Stimulated activated CD4-positive, alpha-beta T cell treated with anti-CD3 and anti-CD28 coated beads, Interleukin-1b, Interleukin-23, amount 100 ng/mL, for 4 hours (primary cell): ENCODE measurements around the gene SYNE2.
"Not testable (repeated sequence)": the region's sequence is repeated elsewhere in the genome, so short reads cannot be mapped to it uniquely, and the experiment has no call there.

ENCODE experiments used
- DNase-seq, 2 donors: peaks; one replicate each; pipeline ENCODE4 v3.0.0-alpha.2; 2020; ENCODE audit warnings: low read depth in 2 of 2

Gene SYNE2

DNA sequence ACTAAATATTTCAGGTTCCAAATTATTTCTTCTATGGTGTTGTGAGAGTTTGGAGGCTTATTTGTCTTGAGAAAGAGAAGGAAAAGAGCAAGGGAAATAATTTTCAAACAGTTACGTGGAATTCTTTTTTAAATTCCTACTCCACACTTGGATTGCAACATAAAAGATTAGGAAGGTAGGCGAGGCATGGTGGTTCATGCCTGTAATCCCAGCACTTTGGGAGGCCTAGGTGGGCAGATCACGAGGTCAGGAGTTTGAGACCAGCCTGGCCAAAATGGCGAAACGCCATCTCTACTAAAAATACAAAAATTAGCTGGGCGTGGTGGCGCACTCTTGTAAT, 265.6 kb downstream of the SYNE2 start:
- not testable (repeated sequence) for DNase-seq

DNA sequence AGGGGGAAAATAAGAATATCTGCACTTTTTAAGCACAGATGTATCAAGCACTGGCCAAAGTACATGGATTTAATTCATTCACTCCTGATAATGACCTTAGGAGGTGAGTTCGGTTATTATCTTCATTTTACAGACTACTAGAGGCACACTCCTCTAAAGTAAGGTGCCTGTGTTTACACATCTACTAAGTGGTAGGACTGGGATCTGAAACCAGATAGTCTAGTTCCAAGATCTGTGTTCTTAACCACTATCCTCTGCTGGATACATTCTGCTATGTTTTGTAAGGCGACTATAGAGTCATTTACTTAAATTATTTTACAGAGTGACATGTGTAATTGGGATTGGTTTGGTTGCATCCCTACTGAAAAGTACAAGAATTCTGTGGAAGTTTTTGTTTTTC, 266.1 kb downstream of the SYNE2 start:
- DNase-seq, result no peak

DNA sequence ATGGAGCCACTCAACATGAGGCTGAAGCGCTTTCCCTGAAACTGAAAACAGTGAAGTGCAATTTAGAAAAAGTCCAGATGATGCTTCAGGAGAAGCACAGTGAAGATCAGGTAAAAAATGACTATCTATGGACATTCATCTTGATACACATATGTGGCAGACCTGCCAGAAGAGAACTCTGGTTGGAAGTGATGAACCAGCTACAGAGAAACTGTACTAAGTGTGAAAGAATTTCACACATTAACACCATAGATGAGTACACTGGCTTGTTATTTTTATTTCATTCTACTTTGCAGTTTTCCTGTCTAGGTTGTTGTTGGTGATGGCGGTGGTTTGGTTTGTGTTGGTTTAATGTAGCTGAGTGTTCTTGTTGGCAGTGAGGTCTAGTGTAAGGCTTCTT, 266.7 kb downstream of the SYNE2 start:
- no peak for DNase-seq

DNA sequence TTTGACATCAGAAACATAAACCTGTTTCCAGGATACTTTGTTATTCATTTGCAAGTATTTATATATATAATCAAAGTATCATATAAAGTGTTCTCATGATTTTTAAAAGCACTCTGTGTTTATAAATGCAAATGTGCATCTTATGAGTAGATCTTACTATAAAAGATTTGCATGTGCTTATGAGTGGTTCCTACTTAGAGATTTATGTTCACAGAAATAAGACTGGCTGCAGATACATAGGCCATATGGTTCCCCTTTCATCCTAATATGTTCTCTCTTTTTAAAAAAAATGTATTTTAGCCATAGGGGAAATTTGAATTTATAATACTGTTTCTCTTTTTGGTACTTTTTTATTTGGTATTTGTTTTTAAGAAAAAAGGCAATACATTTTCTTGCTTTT, 267.2 kb downstream of the SYNE2 start:
- DNase-seq, result no peak

DNA sequence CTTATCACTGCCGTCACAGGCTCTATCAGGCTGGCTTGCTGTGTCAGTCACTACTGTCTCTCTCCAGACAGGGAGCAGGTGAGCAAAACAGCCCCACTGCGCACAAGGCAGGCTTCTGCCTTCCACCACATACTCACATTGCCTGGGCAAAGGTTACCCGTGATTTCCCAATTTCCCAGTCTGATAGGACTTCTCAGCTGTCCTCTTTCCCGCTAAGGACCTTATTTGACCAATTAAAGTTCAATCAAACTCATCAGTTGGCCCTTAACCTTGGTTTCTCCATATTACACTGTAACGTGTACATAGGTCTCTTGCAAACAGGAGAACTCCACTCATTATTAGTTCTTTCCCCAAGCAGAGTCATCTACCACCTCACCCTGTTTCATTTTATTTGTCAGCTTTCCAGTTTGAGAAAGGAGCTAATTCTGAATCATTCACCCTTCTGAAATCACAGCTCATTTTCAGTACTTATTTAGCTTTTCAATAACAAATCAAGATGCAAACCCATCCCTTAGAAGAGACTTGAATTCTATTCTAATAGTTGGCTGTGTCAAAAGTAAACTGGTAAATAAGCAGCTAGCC, 270.5 kb downstream of the SYNE2 start:
- DNase-seq, result no peak

DNA sequence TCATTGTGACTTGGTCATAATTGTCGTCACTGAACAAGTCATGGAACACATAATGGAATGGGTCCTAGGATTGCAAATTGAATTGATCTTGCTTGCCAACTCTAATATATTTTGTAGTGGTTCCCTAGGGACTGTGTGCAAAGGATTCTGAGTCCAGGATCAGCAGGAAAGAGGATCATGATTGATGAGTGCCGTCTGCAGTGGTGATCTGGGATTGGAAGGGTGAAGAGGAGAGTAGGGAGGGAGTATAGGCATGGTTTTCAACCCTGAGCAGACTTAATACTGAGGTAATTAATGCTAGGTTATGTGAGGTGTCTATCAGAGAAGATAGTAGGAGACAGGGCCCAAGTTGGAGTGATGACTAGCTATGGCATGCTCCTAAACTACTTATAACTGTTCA, 272.5 kb downstream of the SYNE2 start:
- DNase-seq, result no peak

DNA sequence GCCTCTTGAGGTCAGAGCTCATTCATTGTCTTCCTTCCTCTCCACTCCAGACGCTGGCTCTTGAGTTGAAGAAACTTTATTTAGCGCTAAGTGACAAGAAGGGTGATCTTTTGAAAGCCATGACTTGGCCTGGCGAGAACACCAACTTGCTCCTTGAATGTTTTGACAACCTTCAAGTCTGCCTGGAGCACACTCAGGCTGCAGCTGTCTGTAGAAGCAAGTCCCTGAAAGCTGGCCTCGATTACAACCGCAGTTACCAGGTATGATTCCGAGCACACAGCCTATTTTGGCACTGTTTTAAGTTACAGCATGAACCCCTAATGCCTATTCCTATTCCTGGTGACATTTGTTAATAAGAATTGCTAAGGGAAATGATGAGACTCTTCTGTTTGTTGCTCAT, 273.7 kb downstream of the SYNE2 start:
- DNase-seq, result no peak

DNA sequence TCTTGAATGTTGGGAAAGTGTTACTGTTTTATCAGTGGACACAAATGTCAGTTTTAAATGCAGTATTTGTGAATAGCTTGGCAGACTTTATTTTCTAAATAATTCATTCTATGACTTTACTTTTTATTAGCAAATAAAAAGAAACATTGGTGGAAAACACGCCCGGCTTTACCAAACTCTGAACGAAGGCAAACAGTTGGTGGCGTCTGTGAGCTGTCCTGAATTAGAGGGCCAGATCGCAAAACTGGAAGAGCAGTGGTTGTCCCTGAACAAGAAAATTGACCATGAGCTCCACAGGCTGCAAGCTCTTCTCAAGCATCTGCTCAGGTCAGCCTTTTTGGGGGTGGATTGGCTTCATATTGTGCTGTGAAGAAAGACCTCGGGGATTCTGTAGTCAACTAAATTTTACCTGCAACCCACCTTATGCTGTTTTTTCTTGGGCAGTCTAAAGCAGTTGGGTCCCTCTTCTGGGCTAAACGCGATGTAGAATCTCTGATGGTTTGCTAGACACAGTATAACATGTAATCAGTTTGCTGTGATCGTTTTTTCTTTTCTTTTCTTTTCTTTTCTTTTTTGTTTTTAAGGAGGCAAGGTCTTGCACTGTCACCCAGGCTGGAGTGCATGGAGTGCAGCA, 285.0 kb downstream of the SYNE2 start:
- DNase-seq, result no peak

DNA sequence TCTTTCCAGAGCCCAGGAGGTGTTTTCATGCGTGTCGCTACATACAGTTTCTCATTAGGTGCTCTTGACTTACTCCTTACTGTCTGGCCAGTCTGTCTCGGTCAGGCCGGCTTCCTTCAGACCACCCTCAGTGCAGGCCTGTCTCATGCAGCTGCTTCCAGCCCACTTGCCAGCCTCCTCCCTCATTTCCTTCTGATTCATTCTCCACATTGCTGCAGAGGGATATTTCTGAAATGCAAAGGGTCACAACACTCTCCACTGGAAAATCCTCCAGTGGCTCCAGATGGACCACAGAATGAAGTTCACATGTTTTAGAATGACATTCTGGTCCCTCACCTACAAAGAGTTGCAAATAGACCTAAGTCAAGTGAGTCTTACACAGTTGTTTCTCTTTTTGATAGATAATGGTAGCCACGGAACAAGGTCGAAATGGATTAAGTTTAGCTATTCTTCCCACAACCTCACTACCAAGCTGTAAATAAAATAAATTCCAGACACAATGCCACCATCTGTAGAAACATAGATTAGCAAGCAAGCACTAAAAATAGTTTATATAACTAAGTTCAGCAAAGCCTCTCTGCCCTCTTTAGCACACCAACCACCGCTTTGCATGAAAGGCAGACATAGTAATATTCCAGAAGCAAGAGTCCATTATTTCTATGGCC, 294.5 kb downstream of the SYNE2 start:
- no peak for DNase-seq

DNA sequence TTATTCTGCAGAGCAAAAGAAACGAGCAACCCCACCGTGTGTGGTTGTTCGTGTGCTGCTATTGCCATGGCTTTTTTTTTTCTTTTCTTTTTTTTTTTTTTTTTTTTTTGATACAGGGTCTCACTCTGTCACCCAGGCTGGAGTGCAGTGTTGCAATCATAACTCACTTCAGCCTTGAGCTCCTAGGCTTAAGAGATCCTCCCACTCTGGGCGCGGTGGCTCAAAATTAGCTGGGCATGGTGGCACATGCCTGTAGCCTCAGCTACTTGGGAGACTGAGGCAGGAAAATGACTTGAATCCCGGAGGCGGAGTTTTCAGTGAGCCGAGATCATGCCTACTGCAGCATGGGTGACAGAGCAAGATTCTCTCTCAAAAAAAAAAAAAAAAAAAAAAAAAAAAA, 297.1 kb downstream of the SYNE2 start:
- DNase-seq, result no peak

DNA sequence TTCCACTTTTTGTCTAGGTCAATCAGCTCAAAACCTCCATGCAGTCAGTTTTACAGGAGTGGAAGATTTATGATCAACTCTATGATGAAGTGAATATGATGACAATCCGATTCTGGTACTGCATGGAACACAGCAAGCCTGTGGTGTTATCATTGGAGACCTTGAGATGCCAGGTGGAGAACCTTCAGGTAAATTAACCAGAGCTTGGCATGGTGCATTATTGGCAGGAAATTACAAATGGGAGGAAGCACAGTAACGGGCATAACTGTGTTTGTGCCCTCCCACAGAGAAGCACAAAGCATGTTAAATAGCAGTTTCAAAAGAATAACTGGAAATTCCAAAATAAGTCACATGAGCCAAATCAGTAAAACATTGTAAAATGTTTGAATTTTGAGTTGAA, 305.8 kb downstream of the SYNE2 start:
- no peak for DNase-seq

DNA sequence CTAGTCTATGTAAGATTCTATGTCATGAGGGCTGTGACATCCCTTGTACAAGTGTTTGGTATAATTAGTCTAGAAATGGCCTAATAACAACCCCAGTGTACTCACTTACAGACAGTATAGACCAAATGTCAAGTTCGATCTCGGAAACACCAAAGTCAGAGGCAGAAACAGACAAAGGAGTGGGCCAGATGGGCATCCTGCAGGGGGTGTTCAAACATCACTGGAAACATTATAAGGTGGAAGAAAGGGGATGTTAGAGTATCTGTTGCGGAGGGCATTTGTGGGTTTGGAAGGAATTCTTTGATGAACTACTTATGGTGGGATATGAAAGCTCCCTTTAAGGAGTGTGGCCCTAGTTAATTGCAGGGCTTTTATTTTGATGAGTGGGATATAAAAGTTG, 306.8 kb downstream of the SYNE2 start:
- DNase-seq, result no peak

DNA sequence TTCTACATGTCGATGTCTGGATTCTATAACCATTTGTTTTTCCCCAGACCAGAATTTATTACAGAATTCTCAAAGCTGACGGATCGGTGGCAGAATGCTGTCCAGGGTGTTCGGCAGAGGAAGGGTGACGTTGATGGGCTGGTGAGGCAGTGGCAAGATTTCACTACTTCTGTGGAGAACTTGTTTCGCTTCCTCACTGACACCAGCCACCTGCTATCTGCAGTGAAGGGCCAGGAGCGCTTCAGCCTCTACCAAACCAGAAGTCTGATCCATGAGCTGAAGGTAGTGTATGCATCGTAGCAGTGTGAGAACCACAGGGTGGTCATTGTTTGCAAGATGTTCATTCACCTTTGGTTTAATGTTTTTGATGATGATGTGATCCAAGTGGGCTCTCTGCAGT, 317.4 kb downstream of the SYNE2 start:
- DNase-seq, result no peak

DNA sequence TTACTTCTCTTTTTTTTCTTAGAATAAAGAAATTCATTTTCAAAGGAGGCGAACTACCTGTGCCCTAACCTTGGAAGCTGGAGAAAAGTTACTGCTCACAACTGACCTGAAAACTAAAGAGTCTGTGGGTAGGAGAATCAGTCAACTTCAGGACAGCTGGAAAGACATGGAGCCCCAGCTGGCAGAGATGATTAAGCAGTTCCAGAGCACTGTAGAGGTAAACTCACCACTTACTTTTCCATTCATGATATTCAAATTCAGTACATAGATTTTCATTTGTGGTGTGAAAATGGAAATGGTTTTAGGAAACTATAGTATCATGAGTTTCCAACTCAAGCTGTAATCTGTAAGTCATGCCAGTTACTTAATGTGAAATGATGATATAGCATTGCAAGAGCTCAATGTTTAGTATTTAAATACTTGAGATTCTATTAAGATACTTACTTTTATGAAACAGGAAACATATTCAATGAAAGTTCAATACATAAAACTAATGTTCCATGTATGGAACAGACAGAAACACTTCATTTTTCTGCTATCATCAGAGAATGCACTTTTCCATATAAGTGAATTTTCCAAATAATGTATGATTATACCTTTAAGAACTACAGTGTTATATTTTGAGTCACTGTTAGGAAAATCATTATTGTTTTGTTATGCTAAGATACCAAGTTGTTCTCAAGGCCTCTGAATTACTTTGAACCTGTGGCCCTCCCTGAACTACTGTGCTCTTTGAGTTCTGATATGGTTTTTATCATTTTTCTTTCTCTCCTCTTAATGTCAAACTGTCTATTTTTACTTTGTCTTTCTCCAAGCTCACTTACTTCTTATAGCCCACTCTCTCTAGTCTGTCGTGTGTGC, 322.3 kb downstream of the SYNE2 start:
- DNase-seq, result no peak

DNA sequence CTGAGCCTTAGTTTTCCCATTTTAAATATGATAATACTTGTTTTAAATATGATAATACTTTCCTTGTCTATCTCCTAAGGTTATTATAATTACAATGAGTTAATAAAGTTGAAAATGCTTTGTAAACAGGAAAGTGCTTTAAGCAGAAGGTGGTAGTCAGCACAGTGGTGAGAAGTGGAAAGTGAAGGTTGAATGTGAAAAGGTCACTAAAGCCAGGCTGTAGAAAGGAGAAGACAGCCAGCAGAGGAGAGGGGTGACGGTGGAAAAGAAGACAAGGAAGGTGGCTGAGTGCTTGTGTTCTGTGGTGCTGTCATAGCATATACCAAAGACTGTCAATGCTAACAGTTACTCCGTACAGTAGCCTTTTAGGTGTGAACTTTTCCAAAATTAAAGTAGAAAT, 323.5 kb downstream of the SYNE2 start:
- DNase-seq, result no peak

DNA sequence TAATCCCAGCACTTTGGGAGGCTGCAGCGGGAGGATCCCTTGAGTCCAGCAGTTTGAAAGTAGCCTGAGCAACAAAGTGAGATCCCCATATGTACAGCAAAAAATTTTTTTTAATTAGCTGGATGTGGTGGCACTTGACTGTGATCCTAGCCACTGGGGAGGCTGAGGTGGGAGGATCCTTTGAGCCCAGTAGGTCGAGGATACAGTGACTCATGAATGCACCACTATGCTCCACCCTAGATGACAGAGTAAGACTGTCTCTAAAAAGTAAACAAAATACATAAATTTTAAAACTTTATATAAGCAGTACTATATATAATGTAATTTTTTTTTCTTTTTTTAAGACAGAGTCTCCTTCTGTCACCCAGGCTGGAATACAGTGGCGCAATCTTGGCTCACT, 326.0 kb downstream of the SYNE2 start:
- no peak for DNase-seq

DNA sequence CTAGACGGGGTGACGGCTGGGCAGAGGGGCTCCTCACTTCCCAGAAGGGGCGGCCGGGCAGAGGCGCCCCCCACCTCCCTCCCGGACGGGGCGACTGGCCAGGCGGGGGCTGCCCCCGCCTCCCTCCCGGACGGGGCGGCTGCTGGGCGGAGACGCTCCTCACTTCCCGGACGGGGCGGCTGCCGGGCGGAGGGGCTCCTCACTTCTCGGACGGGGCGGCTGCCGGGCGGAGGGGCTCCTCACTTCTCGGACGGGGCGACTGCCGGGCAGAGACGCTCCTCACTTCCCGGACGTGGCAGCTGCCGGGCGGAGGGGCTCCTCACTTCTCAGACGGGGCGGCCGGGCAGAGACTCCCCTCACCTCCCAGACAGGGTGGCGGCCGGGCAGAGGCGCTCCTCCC, 330.1 kb downstream of the SYNE2 start:
- not testable (repeated sequence) for DNase-seq

DNA sequence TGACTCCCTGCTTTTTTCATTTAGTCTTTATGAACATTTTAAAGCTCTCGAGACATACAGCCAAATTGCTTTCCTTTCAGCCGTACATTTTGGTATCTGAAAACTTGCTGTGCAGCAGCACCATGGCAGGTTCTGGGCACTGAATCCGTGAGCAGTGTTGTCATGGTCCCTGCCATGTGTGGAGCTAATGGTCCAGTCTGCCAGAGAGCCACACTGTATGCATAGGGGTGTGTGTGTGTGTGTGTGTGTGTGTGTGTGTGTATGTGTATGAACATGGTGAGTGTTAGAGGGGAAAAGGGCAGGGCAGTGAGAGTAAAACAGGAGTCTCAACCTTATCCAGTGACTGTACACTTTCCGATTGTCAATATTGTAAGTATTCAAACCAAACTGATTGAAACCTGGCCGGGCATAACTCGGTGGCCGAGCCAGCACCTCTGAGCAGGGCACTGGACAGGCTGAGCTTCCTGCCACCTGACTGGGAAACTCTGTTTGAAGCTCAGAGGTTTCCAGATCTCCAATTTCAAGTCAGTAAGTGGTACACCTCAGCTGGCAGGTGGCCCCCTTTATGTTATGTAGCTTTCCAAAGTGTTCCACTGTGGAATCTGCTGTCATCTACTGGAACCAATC, 331.4 kb downstream of the SYNE2 start:
- no peak for DNase-seq

DNA sequence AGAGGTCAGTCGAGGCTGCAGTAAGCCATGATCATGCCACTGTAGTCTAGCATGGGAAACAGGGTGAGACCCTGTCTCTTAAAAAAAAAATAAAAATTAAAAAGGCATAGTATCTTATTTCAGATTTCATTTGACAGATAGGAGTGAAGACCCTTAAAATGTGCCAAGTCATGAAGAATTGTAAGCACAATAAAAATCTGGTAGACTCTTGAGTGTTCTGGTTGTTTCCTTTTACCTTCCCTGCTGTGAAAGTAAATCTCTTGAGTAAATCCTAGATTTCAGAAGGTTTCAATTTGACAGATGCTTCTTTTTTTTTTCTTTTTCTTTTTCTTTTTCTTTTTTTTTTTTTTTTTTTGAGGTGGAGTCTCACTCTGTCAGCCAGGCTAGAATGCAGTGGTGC, 332.4 kb downstream of the SYNE2 start:
- DNase-seq, result no peak

DNA sequence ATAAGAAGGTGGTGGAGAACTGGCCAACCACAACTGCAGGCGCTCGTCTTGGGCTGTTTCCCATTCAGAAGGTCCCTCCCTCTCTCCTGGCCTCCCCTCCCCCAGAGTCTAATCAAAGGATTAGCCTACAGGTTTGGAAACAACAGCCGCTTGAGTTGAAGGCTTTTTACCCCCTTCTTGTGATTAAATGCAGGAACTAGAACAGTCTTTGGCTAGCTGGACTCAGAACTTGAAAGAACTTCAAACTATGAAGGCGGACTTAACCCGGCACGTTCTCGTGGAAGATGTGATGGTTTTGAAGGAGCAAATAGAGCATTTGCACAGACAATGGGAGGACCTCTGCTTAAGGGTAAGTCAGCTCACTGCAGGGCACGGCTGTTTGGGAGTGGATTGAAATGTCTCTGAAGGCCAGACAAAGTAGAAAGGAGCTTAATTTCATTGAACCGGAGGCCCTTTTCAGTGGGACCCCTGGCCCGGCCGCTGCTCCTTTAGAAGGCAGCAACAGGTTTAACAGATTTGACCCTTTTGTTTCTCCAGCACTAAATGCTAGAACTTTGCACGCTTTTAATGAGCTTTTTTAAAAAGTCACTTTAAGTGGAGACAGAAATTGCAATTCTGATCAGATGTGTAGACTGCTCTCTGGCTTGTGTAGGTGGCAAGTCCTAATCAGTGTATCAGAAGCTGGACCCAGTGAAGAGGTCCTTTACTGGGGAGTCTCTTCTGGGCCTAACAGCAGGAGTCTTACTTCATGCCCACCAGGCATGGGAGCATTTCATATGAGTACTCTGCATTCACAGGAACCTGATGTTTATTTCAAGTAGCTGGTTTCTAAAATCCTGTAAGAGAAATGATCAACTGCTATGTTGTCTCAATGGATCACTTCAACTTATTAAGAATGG, 333.7 kb downstream of the SYNE2 start:
- no peak for DNase-seq

DNA sequence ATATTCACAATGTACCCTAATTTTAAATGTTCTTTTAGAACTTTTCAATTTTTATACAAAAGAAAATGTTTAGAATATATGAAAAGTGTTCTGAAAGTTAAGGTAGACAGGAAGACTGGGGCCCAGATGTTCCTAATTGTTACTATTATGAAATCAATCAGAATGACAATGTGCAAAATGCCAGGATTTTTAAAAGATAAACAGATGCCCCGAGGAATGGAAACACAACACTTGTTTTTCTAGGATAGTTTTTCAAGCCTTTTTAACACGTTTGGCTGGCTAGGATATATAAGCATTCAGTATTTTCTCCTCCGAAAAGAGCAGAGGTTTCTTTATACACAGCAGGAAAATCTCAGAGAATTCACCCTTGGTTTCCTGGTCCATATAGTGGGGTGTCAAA, 334.5 kb downstream of the SYNE2 start:
- no peak for DNase-seq
